ENCODE results near the gene AATK. TPM values are rescaled to one million over a fixed set of nuclear protein-coding genes. Genes with fewer than 3 reads are reported as not detected.

The AATK gene
- total and polyA plus RNA-seq, 2 experiments from 2014 or later: 1.1 to 5.0 TPM

- Mint-ChIP-seq H3K9me3 (no peaks in the 10 kb centered on the region; the same call in 2 of the 3 replicates), H3K4me3 (no peak overlapping the region), H3K4me1 (no peaks in the 10 kb centered on the region), H3K36me3 (ENCODE audit: low read depth) (no peaks in the 10 kb centered on the region; the same call in 2 of the 3 replicates), H3K27me3 (ENCODE audit: insufficient read depth, low read depth, poor library complexity) (peaks cover 7% of the 10 kb centered on the region), H3K27ac (no peak overlapping the region)
- ATAC-seq (no peak), DNase-seq (ENCODE audit: low spot score) (no peak)
- H3K27me3 ChIP-seq (ENCODE audit: insufficient read depth): no peaks in the 10 kb centered on the region
- H4K20me1 ChIP-seq (replicated peaks; ENCODE audit: insufficient read depth): peaks cover 3% of the 10 kb centered on the region; the same call in 1 of the 2 replicates
- H3K79me2 ChIP-seq (replicated peaks; ENCODE audit: insufficient read depth): peaks cover 12% of the 10 kb centered on the region
- H3K36me3 ChIP-seq (ENCODE audit: insufficient read depth): no peaks in the 10 kb centered on the region
- no peak overlapping the region for H3K4me3 ChIP-seq
- TF ChIP-seq, protein P1, sequence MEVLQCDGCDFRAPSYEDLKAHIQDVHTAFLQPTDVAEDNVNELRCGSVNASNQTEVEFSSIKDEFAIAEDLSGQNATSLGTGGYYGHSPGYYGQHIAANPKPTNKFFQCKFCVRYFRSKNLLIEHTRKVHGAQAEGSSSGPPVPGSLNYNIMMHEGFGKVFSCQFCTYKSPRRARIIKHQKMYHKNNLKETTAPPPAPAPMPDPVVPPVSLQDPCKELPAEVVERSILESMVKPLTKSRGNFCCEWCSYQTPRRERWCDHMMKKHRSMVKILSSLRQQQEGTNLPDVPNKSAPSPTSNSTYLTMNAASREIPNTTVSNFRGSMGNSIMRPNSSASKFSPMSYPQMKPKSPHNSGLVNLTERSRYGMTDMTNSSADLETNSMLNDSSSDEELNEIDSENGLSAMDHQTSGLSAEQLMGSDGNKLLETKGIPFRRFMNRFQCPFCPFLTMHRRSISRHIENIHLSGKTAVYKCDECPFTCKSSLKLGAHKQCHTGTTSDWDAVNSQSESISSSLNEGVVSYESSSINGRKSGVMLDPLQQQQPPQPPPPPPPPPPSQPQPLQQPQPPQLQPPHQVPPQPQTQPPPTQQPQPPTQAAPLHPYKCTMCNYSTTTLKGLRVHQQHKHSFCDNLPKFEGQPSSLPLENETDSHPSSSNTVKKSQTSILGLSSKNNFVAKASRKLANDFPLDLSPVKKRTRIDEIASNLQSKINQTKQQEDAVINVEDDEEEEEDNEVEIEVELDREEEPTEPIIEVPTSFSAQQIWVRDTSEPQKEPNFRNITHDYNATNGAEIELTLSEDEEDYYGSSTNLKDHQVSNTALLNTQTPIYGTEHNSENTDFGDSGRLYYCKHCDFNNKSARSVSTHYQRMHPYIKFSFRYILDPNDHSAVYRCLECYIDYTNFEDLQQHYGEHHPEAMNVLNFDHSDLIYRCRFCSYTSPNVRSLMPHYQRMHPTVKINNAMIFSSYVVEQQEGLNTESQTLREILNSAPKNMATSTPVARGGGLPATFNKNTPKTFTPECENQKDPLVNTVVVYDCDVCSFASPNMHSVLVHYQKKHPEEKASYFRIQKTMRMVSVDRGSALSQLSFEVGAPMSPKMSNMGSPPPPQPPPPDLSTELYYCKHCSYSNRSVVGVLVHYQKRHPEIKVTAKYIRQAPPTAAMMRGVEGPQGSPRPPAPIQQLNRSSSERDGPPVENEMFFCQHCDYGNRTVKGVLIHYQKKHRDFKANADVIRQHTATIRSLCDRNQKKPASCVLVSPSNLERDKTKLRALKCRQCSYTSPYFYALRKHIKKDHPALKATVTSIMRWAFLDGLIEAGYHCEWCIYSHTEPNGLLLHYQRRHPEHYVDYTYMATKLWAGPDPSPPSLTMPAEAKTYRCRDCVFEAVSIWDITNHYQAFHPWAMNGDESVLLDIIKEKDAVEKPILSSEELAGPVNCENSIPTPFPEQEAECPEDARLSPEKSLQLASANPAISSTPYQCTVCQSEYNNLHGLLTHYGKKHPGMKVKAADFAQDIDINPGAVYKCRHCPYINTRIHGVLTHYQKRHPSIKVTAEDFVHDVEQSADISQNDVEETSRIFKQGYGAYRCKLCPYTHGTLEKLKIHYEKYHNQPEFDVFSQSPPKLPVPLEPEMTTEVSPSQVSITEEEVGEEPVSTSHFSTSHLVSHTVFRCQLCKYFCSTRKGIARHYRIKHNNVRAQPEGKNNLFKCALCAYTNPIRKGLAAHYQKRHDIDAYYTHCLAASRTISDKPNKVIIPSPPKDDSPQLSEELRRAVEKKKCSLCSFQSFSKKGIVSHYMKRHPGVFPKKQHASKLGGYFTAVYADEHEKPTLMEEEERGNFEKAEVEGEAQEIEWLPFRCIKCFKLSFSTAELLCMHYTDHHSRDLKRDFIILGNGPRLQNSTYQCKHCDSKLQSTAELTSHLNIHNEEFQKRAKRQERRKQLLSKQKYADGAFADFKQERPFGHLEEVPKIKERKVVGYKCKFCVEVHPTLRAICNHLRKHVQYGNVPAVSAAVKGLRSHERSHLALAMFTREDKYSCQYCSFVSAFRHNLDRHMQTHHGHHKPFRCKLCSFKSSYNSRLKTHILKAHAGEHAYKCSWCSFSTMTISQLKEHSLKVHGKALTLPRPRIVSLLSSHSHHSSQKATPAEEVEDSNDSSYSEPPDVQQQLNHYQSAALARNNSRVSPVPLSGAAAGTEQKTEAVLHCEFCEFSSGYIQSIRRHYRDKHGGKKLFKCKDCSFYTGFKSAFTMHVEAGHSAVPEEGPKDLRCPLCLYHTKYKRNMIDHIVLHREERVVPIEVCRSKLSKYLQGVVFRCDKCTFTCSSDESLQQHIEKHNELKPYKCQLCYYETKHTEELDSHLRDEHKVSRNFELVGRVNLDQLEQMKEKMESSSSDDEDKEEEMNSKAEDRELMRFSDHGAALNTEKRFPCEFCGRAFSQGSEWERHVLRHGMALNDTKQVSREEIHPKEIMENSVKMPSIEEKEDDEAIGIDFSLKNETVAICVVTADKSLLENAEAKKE (CRISPR knock-in tag; IDR thresholded peaks at IDR 0.05): no peak
- TF ChIP-seq, protein P2, sequence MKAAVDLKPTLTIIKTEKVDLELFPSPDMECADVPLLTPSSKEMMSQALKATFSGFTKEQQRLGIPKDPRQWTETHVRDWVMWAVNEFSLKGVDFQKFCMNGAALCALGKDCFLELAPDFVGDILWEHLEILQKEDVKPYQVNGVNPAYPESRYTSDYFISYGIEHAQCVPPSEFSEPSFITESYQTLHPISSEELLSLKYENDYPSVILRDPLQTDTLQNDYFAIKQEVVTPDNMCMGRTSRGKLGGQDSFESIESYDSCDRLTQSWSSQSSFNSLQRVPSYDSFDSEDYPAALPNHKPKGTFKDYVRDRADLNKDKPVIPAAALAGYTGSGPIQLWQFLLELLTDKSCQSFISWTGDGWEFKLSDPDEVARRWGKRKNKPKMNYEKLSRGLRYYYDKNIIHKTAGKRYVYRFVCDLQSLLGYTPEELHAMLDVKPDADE (IDR thresholded peaks at IDR 0.05): no peak
- TF ChIP-seq REST (IDR thresholded peaks at IDR 0.05; ENCODE audit: unreplicated experiment) (no peak), CREB1 (CRISPR knock-in tag; IDR thresholded peaks at IDR 0.05; ENCODE audit: low read depth) (no peak), STAT1 (IDR thresholded peaks at IDR 0.05; ENCODE audit: unreplicated experiment) (no peak)
- TF ChIP-seq, protein P3, sequence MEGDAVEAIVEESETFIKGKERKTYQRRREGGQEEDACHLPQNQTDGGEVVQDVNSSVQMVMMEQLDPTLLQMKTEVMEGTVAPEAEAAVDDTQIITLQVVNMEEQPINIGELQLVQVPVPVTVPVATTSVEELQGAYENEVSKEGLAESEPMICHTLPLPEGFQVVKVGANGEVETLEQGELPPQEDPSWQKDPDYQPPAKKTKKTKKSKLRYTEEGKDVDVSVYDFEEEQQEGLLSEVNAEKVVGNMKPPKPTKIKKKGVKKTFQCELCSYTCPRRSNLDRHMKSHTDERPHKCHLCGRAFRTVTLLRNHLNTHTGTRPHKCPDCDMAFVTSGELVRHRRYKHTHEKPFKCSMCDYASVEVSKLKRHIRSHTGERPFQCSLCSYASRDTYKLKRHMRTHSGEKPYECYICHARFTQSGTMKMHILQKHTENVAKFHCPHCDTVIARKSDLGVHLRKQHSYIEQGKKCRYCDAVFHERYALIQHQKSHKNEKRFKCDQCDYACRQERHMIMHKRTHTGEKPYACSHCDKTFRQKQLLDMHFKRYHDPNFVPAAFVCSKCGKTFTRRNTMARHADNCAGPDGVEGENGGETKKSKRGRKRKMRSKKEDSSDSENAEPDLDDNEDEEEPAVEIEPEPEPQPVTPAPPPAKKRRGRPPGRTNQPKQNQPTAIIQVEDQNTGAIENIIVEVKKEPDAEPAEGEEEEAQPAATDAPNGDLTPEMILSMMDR (conservative IDR thresholded peaks at IDR 0.05; ENCODE audit: low read depth in 2 of 2): no peak
- no peak overlapping the region for H3K4me2 ChIP-seq
- no peak overlapping the region for H2AFZ ChIP-seq
- H3F3A ChIP-seq (replicated peaks; ENCODE audit: low read depth): no peaks in the 10 kb centered on the region; the same call in 1 of the 2 replicates
- no peak overlapping the region for H3K27ac ChIP-seq (ENCODE audit: low read depth)
- no peaks in the 10 kb centered on the region for H3K9me2 ChIP-seq (ENCODE audit: insufficient read depth)
- no peaks in the 10 kb centered on the region for H3K4me1 ChIP-seq (ENCODE audit: insufficient read depth)
Observed at GRCh38 chr17:81209141-81209540, 43.1 kb upstream of the AATK start.

Data from GM23338 (cell line).